GM21367 (cell line): Measurements from ENCODE around the gene MUS81.

Experiments used
- ATAC-seq: cut with Tn5 transposase; IDR thresholded peaks from one replicate; pipeline ENCODE4 v1.9.1; 2021; ENCODE audit not compliant: unreplicated experiment

Gene MUS81

GRCh38 chr11:65911682-65912568 is 51.7 kb downstream of the MUS81 start:
- no peak for ATAC-seq

- no peak for ATAC-seq
These were observed 52.6 kb downstream of the MUS81 start for GRCh38 chr11:65912845-65913244.

GRCh38 chr11:65915101-65915820 is 55.0 kb downstream of the MUS81 start:
- ATAC-seq: no peak

- ATAC-seq: no peak
These were observed 55.6 kb downstream of the MUS81 start for GRCh38 chr11:65915821-65916251.
